ENCODE measurements around the gene NRP2.

Gene NRP2

DNA sequence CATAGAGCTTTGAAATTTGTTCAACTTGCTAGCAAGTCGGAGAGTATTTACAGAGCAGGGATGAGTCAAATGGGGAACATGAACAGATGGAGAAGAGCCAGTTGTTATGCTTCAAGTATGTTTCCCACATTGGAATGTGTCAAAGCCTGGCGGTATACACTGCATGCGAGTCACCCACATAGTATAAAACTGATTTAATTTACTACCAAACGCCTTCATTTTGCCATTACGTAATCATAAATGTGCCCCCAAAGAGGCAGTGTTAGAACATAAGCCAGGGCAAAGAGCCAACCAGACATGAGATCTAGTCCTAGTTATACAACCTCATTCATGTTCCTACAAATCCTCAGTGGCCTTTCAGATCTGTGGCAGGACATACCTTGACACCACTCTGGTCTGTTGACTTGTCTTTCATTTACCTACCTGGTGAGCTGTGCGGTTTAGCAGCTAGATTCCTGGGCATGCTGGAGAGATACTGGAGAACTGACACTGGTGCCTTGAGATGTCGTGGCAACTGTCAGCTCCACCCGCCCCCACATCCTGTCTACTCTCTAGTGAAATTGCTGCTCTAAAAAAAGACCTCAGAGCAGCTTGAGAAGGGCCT, 21.7 kb upstream of the NRP2 start:
- DNase-seq (ENCODE audit: low read depth in 2 of 2), result no peak

DNA sequence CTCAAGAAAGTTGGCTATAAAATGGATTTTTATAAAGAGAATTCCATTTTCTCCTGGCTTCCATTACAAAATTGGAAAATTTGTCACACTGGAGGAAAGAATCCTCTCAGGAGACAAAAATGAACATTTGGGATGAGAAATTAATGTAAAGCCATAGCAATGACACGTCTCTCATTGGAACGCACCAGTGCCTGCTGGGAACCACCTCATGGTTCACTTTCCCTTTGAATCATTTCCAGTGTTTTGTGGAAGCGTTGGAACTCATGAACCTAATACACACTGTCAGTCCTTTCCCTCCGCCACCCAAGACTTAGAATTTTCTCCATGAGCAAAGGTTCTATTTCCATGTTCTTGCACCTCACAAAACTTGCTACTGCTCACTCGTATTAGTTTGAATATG, 21.0 kb upstream of the NRP2 start:
- DNase-seq (ENCODE audit: low read depth in 2 of 2), result no peak

DNA sequence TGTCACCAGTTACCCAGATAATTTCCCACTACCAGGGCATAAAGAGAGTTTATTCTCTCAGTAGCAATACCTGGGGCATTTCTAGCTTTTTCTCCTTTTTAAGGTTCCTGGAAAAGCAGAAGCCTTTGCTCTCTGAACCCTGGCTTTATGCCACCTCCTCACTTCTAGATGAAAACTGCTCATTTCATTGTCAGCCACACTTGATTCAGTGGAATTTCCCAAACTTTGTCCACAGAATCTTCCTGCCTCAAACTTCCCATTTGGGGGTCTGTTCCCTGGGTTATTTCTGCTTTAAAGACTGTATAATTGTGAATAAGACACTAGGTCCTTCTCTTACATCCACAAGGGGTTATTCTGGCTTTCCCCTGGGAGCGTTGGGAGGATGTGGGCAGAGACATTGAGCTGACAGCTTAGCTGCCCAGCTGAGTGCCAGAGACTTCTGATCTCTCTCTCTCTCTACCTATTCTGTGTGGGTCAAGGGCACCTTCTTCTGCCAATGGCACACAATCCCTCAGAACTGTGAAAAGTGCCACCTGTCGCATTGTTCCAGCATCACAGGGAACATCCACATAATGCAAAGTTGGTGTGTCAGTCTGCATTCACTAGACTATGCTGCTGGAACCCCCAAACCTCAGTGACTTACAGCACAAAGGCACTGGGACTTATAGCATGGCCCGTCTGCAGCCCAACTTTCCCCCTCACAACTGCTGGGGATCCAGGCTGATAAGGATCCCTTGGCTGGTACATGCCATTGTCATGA, 19.9 kb upstream of the NRP2 start:
- no peak for DNase-seq (ENCODE audit: low read depth in 2 of 2)

DNA sequence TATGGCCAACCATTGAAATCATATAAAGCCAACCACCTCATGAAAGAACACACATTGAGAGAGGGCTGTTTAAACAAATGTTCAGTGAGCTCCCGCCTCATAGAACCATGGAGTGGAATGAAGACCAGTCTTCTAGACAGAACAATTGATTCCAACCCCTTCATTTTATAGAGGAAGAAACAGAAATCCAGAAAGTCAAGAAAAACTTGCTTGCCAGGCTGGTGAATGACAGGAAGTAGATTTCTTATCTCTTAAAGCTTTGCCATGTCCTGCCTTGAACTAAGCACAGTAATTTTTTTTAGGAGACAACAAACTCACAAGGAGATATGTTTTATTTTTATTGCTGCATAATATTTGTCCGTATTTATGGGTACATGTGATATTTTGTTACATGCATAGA, 16.5 kb upstream of the NRP2 start:
- DNase-seq (ENCODE audit: low read depth in 2 of 2), result no peak

DNA sequence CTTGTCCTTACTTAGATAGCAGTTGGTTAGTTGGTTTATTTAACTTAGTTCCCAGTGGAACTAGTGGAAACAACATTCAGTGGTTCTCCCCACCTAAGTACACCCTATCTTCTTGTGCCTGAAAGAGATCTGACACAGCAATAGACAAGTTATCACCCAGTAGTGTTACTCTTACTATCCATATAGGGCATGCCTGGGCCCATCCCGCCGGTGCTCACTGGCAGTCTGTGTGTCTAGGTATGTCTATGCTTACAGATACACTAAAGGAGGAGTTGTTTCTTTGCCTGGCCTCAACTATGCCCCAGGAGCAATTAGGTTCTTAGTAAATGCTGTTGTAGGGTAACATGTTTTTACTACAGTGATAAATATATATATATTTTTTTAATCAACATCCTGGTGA, 12.0 kb upstream of the NRP2 start:
- no peak for DNase-seq (ENCODE audit: low read depth in 2 of 2)

DNA sequence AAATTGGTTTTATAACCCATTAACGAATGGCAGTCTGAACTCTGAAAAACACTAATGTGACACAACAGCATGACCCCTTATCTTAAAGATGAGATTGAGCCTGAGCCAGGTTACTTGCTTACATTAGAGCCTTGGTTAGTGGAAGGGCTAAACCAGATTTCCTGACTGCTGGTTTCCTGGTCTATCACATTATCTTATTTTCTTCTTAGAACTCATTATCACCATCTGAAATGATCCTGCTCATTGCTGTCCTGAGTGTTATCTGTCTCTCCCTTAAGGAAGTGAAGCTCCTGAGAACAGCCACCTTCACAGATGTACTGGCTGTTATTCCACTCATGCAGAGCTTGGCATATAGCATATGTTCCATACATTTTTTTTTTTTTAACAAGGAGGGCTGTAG, 9.0 kb upstream of the NRP2 start:
- no peak for DNase-seq (ENCODE audit: low read depth in 2 of 2)

DNA sequence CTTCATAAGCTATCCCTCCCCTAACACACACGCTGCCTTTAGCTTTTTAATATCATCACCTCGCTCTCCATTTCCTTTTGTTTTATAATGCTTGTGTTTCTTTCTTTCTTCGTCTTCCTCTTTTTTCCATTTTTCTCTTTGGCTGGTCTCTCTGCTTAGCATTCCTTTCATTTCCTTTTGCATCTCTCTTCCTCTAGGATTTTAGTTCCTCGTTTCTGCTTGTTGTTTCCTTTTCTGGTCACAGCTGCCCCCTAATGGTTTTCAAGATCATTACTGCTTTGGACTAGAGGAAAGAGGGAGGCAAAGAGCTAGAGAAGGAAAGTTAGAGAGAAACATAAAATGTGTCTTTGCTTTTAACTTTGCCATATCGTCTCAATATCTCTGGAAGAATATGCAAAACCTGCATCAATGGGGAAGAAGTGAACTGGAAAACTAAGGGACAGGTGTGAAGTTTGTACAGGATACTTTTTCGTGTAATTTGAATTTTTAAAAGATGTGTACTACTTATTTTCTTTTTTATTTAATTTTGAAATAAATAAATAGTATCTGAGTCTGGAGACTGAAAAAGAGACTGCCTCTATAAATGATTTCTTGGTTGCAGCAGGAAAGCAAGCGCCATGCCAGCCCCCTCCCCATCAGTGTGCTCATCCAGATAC, 6.3 kb upstream of the NRP2 start:
- DNase-seq (ENCODE audit: low read depth in 2 of 2), result no peak

DNA sequence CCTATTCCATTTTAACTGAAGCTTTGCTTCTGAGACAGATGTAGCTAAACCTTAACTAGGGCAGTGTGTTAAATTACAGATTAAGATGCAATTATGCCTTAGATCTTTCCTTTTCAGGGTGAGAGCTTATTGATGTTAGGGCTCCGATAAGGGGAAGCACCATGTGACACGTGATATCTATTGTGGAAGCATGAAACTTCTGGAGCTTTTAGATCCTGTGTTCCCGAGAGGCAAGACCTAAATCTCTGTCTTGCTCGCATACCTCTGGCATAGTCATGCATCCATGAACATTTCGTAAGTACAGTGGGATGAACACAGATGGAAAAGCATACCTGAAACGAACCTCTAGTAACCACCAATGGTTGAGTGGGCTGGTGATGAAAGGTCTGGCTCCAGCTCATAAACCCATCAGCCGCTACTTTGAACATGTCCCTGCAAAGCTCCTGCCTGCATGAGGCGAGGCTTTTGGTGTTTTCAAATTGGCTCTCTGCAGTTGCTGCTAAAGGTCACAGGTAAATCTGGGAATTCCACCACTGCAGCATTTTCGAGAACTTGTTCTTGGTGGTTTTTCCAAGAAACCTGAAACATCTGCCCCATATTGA, 3.7 kb upstream of the NRP2 start:
- DNase-seq (ENCODE audit: low read depth in 2 of 2), result no peak

DNA sequence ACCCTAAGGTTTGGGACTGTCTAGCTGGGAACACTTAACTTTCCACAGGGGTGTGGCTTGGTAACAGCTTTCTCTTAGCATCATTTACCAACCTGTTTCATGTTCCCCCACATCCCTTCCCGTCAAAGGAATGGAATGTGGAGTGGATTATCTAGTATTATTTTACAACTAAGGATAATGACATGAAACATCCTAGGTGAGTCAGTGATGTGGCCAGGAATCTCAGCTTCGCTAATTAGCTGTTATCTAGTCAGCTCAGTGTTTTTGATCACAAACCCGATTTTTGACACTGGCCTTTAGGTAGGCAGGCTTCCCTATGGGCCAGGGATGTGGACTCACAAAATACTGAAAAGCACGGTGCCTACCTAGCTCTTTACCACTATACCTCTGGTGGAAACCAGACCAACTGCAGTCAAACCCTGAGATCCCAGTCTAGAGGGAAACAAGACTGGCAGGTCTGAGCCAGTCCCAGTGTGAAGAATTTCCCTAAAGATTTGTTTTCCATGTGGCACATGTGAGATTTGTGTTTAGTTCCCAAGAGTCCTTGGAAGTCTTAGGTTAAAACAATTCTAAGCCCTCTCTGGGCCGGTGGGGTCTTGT, 2.8 kb upstream of the NRP2 start:
- DNase-seq (ENCODE audit: low read depth in 2 of 2), result no peak

DNA sequence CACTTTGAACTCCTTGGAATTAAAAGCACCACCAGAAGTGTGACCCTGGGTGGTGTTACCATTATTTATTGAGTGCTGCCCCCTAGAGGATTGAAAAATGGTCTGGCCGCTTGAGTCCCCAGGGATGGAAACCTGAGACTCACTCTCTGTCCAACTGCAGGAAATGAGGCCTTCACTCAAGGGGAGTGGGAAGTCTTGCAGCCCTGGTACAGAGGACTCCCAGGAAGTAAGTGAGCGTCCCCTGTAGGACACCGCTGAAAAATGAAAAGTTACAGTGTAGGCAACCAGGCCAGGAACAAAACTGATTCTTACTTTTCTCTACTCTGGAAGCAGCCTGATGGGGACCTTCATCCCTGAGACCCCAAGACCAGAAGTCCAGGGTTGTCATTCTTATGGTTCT, 2.2 kb upstream of the NRP2 start:
- DNase-seq (ENCODE audit: low read depth in 2 of 2), result no peak

DNA sequence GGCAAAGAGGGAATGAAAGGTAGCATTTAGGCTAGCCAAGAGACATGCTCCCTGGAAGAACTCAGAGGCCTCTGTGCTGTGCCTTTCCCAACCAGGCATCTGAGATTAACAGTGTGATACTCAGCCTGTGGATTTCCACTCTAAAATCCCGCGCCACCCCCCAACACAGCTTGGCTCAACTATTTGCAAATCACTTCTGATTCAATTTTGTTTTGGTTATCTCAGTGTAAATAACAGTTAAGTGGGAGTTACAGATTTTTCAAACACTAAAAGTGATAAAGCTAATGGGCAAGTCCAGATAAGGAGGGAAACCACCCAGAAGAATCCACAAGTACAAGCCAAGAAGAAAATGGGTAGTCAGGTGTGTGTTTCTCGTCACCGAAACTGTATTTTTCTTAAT, 1.4 kb upstream of the NRP2 start:
- no peak for DNase-seq (ENCODE audit: low read depth in 2 of 2)

DNA sequence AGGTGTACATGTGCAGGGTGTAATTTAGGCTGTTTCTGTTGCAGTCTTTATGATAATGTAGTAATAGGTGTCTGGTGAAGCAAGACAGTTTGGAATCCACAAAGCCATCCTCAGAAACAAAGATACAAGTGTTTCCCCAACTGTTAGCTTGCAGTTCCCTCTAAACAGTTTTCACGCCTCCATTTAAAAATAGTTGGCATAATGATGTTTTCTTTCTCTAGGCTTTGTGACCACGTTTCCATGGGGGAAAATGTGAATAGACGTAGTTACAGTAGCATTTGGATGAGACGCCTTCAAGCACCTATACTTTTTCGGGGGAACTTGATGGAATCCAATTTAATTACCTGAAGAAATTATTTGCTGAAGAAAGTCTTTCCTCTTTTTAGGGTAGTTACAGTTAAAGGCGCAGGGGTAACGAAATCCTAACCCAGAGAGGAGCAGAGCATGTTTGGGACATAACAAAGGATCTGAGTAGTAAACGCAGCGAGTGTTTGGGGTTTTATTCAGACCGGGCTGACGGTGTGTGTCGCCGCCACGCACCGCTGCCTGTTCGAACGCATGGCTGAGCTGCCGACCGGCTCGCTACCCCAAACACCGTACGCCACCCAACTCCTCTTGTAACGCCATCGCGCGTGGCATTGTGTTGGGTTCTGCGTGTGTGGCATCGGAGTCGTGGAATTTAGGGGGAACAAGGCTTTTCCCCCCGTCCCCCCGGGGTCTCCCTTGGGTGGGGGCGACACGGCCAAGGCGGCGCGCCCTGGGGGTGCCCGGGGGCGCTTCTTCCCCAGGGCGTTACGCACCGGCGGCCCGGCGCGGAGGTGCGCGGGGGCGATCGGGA, 681 bp upstream of the NRP2 start:
- DNase-seq (ENCODE audit: low read depth in 2 of 2), result no peak

DNA sequence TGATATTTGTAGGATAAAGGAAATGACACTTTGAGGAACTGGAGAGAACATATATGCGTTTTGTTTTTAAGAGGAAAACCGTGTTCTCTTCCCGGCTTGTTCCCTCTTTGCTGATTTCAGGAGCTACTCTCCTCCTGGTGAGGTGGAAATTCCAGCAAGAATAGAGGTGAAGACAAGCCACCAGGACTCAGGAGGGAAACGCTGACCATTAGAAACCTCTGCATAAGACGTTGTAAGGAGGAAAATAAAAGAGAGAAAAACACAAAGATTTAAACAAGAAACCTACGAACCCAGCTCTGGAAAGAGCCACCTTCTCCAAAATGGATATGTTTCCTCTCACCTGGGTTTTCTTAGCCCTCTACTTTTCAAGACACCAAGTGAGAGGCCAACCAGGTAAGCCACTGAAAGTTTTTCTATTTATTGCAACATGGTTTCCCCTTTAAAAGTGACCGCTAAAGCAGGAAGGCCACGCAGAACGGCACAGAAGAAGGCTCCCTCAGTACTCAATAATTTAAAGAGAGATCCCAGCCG, 735 bp downstream of the NRP2 start:
- no peak for DNase-seq (ENCODE audit: low read depth in 2 of 2)

DNA sequence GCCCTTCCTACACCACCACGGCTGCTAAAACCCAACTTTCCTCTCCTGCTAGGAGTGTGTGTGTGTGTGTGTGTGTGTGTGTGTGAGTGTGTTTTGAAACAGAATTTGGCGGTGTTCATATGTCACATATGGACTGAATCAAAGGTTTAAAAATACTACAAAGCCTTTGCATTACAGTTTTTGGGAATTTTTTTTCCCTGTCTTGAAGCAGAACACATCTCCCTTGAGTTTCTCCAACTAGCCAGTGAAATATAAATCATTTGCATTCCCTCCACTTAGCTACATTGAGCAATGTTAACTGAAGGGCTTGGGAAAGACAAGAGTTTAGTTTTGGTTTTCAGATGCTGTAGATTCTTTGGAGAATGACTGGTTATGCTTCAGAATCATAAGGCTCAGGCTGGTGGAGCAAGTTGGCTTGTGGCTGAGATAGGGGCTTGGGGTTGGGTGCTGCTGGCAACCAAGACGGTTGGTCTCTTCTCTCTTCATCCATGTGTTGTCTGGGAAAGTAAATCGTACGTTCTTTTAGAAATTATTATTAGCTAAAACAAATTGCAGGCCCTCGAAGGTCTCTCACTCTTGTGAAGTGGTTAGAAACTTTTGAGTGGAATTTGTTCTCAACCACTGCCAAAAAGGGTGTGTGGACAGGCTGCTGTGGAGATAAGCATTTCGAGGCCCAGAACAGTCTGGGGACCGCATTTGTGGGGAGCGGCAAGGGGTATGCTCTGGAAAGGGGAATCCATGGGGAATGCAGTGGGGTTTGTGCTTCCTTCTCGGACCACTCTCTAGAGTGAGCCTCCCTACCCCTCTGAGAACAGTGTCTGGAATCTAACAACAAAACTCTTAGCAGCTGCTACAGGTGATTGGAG, 1.4 kb downstream of the NRP2 start:
- no peak for DNase-seq (ENCODE audit: low read depth in 2 of 2)

DNA sequence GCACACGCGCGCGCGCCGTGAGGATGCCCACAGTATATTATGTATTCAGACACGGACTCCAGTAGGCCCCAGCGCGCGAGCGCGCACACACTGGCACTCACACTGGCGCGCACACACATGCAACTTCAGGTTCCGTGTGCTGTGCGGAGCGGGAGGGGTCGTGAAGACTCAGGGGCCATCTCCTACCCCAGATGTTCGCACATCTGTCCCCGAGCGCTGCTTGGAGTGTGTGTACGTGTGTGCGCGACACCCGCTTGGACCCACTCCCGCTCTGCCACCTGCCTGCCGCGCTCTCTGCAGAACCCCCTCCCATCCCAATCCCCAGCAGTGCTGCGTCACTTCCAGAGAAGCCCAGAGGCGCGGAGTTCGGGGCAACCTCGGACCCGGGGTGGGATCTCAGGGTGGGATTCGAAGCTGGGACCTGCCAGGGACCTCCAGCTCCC, 2.6 kb downstream of the NRP2 start:
- DNase-seq (ENCODE audit: low read depth in 2 of 2), result no peak

DNA sequence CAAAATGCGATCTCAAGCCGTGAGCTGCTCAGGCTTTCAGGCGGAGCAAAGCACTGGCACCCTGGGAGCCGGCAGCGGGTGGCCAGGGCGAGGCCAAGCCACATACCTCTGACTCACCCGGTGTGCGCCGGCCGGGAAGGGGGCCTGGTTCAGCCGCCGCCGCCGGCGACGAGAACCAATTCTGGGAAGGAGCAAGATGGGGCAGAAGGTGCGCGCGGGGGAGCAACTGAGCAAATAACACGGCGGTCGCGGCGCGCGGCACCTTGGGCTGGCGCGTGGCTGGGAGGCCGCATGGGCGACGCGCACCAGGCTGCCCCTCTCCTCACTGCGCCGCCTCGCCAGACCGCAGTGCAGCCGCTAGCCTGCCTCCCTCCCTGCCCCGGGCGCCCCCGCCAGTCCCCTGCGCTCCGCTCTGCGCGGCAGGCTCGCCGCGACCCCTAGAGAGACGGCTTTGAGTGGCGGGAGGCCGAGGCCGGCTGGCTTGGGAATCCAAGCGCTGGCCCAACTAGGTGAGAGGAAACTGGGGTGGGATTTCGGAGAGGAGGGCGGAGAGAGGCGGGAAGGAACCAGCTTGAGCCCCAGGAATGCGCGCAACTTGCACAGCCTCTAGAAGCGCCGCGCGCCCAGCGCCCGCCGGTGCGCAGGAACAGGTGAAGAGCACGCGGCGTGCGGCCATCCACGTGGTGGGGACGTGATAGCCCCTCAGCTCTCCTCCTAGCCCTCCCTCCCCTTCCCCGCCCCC, 3.2 kb downstream of the NRP2 start:
- DNase-seq (ENCODE audit: low read depth in 2 of 2), result no peak

DNA sequence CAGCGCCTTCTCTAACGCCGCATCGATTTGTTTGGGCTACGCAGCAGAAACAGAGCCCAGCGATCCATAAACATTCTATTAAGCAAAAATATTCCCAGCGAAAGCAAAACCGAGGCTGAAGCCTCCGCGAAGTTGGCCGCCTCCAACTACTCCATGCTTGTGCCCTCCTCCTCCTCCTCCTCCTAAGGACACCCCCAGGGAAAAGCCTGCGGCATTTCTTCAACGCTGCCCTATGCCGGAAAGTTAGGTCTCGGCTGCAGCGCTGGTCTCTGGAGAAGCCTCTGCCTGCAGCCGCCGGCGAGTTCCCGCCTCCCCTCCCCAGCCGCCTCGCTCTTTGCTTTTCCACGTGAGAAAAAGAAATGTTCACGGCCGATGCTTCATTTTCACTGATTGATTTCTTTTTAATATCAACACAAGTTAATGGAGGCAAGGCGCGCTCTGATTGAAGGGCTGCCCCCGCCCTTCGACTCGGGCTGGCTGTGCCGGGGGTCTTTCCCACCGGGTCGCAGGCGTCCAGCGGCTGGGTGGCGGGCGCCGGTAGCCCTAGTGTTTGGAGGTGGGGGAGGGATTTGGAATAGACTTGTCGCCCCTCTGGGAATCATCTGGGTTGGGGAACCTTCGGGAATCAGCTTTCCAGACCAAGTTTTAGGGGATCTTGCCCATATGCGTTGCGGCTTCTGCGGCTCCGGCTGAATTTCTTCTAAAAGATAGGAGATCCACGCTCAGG, 3.9 kb downstream of the NRP2 start:
- DNase-seq (ENCODE audit: low read depth in 2 of 2), result no peak

DNA sequence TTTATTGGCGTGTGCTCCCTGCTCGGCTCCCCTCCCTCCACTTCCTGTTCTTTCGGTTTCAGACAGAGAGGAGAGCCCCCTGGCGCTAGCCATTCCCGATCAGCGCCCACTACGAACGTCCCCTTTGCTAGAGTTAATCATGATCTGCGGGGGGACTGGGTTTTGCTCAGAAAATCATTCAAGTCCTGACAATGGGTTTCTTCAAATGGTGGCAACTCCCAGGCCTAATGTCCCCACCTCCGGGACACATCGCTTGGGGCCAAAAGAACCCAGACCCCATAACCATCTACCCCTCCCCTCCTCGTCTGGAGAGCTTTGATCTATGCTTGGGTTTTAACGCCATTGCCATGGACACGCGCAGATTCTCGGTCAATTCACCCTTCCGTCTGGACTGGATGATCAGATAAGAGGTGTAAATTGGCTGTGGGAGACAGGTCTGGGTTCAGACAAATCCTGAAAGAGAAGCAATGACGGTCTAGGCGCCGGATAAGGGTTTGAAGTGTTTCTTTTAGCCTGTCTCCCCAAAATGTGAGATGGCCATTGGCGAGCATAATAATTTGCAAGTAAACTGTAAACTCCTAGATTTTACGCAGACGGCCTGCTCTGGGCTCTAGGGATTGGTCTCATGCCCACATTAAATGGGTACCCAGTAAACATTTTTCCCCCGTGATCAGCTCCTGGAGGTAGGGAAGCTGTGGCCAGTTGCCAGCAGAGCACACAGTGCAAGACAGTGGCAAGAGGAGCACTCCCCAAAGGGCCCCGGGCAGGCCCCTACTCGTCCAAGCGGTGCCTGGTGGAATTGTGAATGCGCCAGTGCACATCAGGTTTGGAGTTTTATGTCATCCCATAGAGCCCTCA, 4.7 kb downstream of the NRP2 start:
- DNase-seq (ENCODE audit: low read depth in 2 of 2), result no peak

Data from stimulated activated CD8-positive, alpha-beta memory T cell treated with anti-CD3 and anti-CD28 coated beads, Interleukin-15, amount 100 ng/mL, for 4 hours (primary cell).